Brain pericyte (primary cell): ENCODE data around the gene ISCU.
A peak's percentile ranks its signal among the peaks of the same experiment; 100 is the strongest.
"Not testable (repeated sequence)": the region's sequence is repeated elsewhere in the genome, so short reads cannot be mapped to it uniquely, and the experiment has no call there.

Experiments
- DNase-seq: peaks from one replicate; pipeline ENCODE4 v3.0.0-alpha.2; 2012; ENCODE audit warnings: low read depth, low spot score

ISCU gene

GRCh38 chr12:108570743-108571608 is 8.6 kb downstream of the ISCU start:
- peak; percentile 20 for DNase-seq

- DNase-seq: no peak
These were observed 9.3 kb downstream of the ISCU start for GRCh38 chr12:108571609-108572165.

GRCh38 chr12:108572166-108572790 is 9.9 kb downstream of the ISCU start:
- no peak for DNase-seq

GRCh38 chr12:108573317-108573716 is 10.9 kb downstream of the ISCU start:
- DNase-seq: no peak

- DNase-seq: not testable (repeated sequence)
These were observed 11.9 kb downstream of the ISCU start for GRCh38 chr12:108574276-108574675.

- no peak for DNase-seq
These were observed 13.0 kb downstream of the ISCU start for GRCh38 chr12:108575199-108575912.

GRCh38 chr12:108576660-108577234 is 14.4 kb downstream of the ISCU start:
- DNase-seq: no peak

- DNase-seq: no peak
These were observed 15.1 kb downstream of the ISCU start for GRCh38 chr12:108577458-108577857.

GRCh38 chr12:108578264-108578663 is 15.9 kb downstream of the ISCU start:
- DNase-seq: no peak

- no peak for DNase-seq
These were observed 16.4 kb downstream of the ISCU start for GRCh38 chr12:108578813-108579212.

GRCh38 chr12:108580531-108580930 is 18.1 kb downstream of the ISCU start:
- DNase-seq: no peak

- no peak for DNase-seq
These were observed 19.2 kb downstream of the ISCU start for GRCh38 chr12:108581311-108582227.

GRCh38 chr12:108582509-108582908 is 20.1 kb downstream of the ISCU start:
- no peak for DNase-seq

- no peak for DNase-seq
These were observed 20.8 kb downstream of the ISCU start for GRCh38 chr12:108582978-108583770.

- DNase-seq: no peak
These were observed 21.6 kb downstream of the ISCU start for GRCh38 chr12:108583991-108584390.

- DNase-seq: no peak
These were observed 22.2 kb downstream of the ISCU start for GRCh38 chr12:108584456-108585065.

GRCh38 chr12:108585864-108586263 is 23.5 kb downstream of the ISCU start:
- no peak for DNase-seq

- DNase-seq: no peak
These were observed 23.9 kb downstream of the ISCU start for GRCh38 chr12:108586306-108586705.

GRCh38 chr12:108587826-108588225 is 25.4 kb downstream of the ISCU start:
- DNase-seq: no peak
